Right lobe of liver (tissue), 4 donors: ENCODE measurements around the gene GADD45G.

Experiments
- POLR2A ChIP-seq: fragments of 450-650 bp; IDR thresholded peaks from one replicate; pipeline ENCODE4 v1.6.1; 2017; ENCODE audit warnings: antibody characterized with exemption, mild to moderate bottlenecking
- TF ChIP-seq, protein P1 (sequence below), 4 donors: fragments of 200-600 bp in 3 of 4; fragments of 450-650 bp in 1 of 4; IDR thresholded peaks; one replicate each; pipeline versions ENCODE4 v1.5.1 to v1.8.0; 2016 to 2022; ENCODE audit warnings: antibody characterized with exemption in 4 of 4, mild to moderate bottlenecking in 2 of 4
- donor health status: DM: no; HTN: no; CAD: no.
- donor health status: DM: no; HTN: no; CAD: no.
- donor health status: DM: no; HTN: yes; CAD: no.

DNA sequence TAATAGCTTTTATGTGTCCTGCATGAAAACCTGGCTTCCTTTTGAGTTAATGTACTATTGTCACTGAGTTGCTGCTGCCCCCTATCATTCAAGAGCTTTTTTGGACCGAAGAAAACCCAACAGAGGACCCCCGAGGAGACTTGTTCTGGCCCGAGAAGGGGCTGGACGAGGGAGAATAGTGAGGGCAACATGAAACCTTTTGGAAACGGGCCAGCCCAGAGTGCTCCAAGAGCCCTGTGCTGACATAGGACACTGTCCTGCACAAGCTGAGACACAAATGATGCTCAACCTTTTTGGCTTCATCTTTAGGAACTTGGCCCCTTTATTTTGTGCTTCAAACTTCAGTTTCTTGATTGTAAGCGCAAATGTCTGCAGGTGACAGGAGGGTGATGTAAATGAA is 4.0 kb upstream of the GADD45G start:
- TF ChIP-seq, protein P1, sequence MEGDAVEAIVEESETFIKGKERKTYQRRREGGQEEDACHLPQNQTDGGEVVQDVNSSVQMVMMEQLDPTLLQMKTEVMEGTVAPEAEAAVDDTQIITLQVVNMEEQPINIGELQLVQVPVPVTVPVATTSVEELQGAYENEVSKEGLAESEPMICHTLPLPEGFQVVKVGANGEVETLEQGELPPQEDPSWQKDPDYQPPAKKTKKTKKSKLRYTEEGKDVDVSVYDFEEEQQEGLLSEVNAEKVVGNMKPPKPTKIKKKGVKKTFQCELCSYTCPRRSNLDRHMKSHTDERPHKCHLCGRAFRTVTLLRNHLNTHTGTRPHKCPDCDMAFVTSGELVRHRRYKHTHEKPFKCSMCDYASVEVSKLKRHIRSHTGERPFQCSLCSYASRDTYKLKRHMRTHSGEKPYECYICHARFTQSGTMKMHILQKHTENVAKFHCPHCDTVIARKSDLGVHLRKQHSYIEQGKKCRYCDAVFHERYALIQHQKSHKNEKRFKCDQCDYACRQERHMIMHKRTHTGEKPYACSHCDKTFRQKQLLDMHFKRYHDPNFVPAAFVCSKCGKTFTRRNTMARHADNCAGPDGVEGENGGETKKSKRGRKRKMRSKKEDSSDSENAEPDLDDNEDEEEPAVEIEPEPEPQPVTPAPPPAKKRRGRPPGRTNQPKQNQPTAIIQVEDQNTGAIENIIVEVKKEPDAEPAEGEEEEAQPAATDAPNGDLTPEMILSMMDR (IDR thresholded peaks at IDR 0.05): no peak
- TF ChIP-seq POLR2A: no peak
